GM21360 (cell line): Measurements from ENCODE around the gene ATXN7L1.
A peak's percentile ranks its signal among the peaks of the same experiment; 100 is the strongest.
"Not testable (repeated sequence)": the region's sequence is repeated elsewhere in the genome, so short reads cannot be mapped to it uniquely, and the experiment has no call there.

Experiments
- ATAC-seq: cut with Tn5 transposase; IDR thresholded peaks from one replicate; pipeline ENCODE4 v1.9.1; 2021; ENCODE audit warnings: mild to moderate bottlenecking, moderate library complexity; ENCODE audit not compliant: unreplicated experiment

Gene ATXN7L1

DNA sequence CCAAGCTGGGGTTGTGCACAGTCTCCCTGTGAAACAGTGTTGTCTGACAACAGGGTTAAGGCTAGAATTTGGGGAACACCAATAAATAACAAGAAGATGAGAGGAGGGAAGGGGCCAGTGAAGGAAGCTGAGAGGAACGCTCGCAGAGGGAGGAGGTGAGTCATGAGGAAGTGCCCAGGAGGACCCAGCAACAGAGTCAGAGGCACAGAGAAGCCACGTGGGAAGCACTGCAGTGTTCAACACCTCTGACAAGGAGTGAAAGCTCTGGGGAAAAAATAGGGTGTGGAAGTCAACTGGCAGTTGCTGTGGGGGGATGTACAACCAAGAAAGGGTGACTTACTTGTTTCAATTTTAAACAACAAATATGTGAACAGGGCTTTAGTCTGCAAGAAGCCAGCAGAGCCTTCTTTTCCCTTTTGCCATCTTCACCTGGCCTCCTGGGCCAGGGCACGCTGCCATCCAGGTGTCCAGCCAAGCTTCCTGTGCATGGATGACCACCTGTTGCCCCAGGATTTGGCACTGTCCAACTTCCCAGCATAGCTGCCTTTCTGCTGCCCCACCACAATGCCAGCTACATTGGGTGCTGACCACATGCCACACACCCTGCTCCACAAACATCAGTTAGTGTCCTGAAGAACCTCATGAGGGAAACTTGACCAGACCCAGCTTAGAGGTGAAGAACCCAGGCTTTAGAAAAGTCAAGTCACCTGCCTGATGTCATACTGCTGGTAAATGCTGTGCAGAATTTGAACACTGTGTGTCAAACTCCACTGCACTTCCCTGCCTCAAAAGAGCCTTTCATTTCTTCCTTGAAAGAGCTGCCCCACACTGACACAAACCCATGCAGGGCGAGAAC lies 69.6 kb downstream of the ATXN7L1 start:
- peak; percentile 38 for ATAC-seq

DNA sequence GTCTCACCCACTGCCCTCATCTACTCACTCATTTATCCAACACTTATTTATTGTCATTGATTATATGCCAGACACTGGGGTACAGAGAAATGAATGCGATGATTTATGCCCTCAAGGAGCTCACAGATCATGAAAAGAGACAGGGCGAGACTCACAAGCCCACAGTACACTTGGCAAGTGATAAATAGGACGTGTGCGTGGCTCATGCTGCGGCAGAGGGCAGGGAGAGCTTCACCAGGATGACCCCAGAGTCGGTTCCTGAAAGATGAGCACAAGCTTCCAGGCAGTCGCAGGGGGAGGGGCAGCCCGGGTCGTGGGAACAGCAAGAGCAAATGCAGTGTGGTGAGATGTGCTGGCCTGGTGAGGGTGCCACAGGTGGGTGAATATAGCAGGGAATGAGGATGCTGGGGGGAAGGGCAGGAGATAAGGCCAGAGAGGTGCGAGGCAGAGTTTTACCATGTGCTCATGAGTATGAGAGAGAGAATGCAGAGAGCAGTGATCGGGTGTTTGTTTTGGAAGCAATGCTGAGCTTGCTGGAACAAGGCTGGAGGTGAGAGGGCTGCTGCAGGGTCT lies 70.9 kb downstream of the ATXN7L1 start:
- ATAC-seq, result no peak

DNA sequence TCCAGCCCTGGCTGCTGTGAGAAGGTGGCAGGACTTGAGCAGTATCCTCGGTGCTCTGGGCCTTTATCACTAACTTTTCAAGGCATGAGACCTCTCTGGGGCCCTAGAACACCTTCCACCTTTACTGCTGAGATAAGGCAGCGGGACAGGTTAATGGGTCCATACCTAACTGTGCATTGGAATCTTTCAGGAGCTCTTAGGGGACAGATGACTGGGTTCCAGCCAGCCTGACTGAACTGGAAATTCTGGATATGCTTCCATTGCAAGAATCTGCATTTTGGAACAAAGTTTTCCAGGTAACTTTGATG lies 73.0 kb downstream of the ATXN7L1 start:
- ATAC-seq, result no peak

DNA sequence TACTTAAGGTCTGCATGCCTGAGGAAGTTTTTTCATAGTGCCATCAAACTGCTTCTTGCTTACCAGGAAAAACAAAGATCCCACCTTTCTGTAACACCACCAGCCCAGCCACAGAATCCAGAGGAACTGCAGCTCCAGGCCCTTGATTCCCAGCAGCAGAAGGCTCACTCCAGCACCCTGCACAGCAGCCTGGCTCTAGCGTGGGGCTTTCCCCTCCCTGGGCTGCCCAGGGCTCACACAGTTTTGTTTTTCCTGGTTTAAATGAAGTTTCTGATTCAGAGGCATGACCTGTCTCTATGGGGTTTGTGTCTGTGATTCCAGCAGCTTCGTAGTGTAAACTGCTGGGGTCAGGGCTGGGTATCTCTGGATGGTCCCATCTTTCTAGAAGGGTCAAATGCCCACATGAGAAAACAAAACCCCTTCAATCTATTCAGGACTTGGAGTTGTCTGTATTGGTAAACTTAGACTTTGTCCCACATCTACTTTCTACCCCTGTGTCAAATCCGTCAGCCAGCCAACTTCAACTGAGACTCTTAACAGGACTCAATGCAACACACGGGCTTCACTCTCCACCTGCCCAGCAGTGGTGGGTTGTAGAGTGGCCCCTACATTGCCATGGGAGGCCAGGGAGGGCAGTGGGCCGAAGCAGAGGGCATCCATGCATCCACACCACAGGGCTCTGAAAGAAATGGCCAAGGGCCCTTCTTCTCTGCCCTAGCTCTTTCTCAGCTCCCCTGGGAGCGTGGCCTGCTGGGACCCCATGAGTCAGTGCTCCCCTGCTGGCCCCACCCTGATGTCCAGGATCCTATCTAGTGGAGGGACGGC lies 73.6 kb downstream of the ATXN7L1 start:
- ATAC-seq, result no peak

DNA sequence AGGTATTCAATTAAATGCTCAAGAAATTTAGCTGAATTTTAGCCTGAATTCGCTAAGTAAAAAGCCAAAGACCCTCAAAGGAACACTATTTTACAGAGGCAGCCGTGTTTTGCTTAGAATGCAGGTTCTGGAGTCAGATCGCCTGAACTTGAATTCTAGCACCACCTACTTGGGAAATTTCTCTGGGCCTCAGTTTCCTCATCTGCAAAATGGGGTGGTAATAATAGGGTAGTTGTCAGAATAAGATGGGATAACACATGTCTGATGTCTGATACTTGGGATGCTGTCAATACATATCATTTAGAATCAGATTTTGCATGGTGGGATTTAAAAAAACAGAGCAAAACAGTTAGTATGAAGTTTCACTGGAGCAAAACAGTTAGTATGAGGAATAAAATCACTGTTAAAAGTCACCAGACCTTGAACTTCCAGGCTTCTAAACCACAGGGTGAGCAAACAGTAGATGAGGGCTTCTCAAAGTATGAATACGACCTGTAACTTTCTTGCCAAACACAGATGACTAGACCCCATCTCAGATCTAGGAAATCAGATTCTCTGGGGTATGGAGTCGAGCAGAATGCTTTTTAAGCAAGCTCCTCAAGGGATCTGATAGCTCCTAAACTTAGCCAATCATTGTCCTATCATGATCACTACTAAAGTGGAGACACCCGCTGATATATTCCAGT lies 75.4 kb downstream of the ATXN7L1 start:
- no peak for ATAC-seq

DNA sequence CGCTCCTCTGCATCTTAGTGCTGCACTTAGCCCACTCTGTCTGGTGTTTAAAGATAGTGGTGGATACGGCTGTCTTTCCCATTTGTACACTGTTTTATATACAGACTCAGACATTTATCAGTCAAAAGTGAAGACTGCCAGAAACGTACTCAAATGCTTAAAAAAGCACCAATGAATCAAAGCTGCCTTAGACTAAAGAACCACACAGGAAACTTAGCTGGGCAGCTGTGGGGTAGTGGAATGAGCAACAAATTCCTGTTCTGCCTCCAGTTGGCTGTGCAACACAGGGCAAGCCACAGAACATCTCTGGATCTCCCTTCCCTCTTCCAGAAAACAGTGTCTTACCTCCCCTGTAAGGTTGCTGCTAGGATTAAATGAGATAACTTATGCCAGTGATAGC lies 76.0 kb downstream of the ATXN7L1 start:
- no peak for ATAC-seq

DNA sequence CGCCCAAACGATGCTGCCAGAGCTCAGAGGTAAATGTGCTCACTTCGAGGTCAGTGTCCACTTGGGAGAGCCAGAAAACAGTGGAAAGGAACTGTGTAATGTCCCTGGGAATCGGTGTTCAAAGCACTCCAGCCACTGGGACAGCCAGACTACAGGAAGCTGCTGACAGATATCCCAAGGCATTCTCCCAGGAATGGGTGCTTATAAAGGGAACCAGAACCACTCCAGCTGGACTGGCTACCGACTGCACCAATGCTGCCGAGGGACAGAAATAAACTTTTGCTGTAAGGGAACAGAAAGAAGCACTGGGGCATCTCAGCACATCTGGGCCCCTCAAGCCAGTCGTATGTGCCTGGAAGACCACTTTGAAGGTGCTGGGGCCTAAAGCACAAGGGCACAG lies 76.7 kb downstream of the ATXN7L1 start:
- no peak for ATAC-seq

DNA sequence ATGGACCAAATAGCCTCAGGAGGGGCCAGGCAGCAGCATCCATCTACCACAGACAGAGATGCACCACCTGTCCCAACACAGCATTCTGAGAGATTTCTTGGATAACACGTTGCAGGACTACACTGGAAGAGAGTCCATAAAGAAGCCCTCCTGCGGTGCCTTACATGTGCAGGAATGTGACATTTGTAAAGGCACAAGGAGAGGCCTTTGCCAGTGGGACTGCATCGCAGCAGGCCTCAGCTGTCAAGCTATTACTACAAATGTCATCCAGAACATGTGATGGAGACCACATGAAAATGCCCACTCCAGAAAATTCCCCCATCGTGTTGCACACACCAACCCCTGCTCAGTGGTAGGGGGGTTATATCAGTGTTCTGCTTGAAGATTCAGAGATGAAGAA lies 77.4 kb downstream of the ATXN7L1 start:
- no peak for ATAC-seq

DNA sequence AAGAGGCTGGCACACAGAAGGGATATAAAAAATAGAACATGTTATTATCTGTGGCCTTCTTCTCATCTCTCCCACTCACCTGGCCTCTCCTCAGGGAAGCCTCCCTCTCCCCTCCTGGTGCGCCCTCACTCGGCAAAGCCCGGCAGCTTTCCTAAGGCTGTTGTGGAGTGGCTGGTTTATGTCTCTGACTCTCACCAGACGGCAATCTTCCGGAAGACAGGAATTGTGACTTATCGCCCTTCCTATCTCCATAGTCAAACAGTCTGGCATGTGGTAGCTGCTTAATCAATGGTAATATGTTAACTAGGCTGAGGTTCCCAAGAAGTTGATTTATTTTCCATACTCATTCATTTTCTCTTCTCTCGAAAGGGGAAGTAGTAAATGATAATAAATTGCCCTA lies 78.7 kb downstream of the ATXN7L1 start:
- no peak for ATAC-seq

DNA sequence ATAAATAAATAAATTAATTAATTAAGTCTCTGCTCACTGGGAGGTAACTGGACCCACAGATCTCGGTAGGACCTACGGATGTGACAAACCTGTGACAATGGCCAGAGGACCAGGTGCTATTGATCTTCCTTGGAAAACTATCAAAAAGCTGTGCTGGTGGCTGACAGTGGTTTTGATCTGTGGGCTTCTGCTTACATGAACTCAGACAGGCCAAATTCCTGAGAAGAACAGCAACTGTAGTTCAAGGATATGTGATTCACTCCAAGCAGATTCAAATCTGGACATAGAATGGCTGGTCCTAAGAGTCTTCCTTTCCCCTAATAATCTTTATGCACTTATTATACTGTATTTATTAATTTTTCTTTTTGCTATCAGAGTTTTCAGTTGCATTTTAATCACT lies 80.0 kb downstream of the ATXN7L1 start:
- ATAC-seq, result no peak

DNA sequence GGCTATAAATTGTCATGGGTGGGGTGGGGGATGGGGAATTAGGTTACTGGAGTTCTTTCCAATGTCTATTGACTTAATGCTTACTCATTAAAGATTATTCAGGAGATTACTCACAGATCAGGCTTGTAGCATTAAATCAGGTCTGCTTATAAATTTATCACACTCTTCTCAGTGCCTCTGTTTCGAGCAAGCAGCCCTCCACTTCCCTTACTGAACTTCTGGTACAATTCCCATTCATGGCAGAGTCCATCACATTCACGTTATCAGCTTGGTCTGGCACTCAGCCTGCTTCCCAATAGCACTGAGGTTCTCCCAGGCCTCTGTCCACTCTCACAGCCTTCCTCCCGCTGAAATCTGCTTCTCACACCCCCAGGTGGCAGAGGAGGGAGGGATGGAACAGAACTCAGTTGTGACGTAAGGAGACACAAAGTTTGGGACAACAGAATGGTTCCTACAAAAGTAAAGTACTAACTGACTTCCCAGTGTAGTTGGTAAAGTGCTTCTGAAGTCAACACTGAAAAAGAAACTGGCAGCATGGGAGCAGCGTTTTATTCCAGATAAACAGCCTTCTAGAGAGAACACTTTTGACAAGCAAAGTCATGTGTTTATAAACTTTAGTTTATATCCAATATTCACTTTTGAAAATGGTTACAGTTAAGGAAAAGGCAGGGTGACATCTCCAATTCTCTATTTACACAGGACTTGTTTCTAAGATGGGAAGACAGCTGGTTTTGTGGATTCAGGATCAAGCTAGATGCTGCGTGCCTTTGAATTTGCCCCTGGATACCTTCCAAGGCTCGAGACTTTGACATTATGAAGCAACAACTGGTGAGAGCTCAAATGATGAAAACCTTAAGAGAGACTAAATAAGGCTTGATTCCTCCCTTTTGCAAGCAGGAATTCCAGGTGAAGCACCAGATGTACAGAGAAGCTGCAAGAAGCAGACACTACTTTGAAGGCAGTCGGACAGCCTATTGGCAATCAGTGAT lies 81.4 kb downstream of the ATXN7L1 start:
- ATAC-seq, result no peak

DNA sequence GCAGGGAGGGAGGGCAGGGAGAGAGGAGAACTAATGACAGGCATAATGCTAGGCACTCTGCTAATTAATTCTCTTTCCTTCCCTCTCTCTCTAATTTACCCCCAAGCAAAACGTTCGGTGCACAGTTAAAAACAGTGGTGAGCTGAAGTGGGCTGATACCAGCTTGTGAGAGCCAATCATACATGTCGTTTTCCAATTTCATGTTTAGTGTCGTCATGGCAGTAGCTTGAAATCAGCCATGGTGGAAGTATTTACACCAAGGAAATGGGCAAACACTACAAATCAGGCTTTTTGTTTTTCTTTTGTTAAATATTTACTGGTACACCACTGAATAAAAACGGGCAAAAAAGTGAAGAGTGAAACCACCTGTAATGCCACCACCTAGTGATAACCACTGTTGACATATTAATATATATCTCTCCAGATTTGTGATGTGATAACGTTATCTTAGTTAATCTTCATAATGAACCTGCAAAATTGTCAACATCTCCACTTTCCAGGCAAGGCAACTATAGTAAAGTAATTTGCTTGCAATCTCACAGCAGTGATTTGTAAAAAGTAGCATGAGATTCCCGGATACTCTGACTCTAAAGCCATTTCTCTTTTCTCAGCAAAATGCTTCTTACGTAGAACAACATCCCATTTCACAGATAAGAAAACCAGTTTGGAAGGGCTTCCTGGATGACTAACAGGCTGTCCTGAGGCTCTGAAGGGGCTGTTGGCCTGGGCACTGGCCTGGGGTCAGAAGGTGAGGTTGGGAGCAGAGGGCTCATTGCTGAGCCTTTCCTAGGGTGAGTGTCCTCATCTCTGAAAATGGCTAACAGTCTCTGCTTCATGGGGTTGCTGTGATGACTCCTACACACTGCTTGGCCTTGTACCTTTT lies 83.7 kb downstream of the ATXN7L1 start:
- ATAC-seq, result no peak

DNA sequence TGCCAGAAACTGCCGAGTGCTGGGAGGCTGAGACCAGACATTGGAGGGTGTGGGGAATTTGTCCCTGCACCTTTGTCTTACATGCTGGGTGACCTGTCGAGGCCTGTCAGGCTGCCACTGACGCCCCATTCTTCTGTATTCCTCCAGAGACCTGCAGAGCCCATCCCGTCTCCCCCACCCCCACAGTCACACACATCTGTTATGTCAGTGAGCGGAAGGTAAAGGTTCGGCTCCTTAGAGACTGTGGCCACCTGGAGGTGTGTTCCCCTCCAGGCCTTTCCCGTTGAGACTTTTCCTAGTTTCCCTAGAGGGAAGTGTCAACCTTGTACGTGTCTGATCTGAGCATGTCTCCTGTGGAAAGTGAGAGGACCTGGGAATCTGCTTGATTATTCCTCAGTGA lies 84.5 kb downstream of the ATXN7L1 start:
- ATAC-seq, result no peak

DNA sequence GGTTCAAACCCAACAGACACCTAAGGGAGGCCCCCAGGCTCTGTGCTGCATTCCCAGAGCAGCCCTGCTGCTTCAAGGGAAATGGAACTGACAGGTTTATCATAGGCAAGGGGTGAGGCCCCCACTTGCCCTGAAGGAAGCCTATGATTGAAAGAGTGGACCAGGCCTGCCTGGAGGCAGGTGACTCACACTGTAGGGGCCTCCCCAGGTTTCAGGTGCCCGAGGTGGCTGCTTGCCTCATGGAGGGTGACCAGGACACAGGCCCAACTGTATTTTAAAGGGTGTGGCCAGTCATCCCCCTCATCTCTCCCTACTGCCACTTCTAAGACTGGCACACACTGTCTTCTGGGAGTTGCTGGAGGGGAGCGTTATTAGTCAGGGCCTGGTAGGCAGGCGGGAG lies 85.4 kb downstream of the ATXN7L1 start:
- no peak for ATAC-seq

DNA sequence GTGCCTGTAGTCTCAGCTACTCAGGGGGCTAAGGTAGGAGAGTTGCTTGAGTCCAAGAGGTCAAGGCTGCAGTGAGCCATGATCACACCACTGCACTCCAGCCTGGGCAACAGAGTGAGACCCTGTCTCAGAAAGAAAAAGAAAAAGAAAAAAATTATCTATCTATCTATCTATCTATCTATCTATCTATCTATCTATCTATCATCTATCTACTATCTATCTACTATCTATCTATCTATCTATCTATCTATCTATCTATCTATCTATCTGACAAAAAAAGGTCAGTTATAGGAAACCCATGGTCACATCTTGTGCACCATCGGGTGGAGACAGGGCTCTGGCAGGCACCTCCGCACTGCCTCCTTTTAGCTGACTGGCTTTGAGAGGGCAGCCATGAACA lies 85.9 kb downstream of the ATXN7L1 start:
- ATAC-seq, result not testable (repeated sequence)

DNA sequence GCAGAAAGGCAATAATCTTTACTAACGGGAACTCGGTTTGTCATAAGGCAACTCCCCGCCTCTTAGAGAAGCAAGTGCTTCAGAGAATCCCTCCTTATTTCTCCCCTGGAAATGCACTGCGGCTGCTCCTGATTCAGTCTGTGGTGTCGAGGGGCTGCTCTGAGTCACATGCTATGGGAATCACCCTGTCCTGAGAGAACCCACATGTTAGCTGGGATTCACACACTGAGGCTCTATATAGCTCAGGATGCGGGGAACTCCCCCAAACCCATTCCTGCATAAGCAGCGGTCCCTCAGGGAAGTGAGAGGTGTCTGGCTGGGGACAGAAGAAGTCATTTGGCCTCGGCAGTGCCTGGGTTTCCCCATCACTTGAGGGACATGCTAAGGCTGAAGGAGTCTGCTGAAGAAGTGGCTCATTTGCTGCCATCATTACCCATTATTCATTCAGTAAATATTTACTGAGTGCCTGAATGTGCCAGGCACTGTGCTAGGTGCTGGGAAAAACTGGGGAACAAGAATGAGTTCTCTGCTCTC lies 87.5 kb downstream of the ATXN7L1 start:
- ATAC-seq, result no peak

DNA sequence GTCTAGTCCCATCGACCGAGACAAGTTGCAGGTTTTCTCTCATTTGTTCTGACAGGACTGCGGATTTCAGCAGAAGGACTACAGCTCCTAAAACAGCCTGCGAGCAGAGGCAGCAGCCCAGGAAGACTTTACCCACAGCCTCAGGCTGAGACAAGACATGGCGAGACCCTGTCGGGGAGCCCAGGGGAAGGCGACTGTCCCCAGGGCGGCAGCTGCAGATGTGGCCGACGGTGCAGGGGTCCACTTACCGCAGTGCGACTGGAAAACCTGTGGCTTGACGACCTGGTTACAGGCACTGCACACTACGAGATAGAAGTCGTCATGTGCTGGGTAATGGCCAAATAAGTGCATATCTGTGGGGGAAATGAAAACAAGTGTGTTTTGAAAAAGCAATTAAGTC lies 88.0 kb downstream of the ATXN7L1 start:
- no peak for ATAC-seq

DNA sequence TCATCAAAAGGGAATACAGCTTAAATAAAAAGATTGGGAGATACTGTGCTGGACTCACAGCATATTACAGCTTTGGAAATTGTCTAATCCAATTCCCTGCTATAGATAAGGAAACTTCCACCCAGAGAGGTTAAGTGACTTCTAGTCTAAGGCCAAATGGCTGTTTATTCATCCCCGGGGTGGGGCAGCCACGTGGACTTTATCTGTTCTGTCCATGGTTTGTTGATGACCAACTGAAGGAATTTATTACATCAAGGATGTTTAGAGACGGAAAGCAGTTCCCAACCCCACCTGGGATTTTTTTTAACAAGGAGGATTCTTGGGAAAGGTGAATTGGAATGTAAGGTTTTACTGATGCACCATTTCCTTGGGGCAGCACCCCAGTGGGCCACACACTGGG lies 88.6 kb downstream of the ATXN7L1 start:
- ATAC-seq, result no peak
